Progenitor cell of endocrine pancreas (in vitro differentiated cells): ENCODE measurements around the gene UTP11. TPM values are rescaled to one million over a fixed set of nuclear protein-coding genes. Genes with fewer than 3 reads are reported as not detected.

ENCODE experiments used
- DNase-seq: peaks from one replicate; pipeline ENCODE4 v3.0.0; 2021; ENCODE audit warnings: low spot score; ENCODE audit not compliant: unreplicated experiment
- H3K27ac Mint-ChIP-seq: 2 replicates; pipeline ENCODE4 v1.8.0; 2021; ENCODE audit warnings: mild to moderate bottlenecking, moderate library complexity, mixed read lengths
- H3K27me3 Mint-ChIP-seq: 2 replicates; pipeline ENCODE4 v1.8.0; 2021; ENCODE audit warnings: mixed read lengths
- H3K36me3 Mint-ChIP-seq: 2 replicates; pipeline ENCODE4 v1.8.0; 2022; ENCODE audit warnings: mixed read lengths; ENCODE audit not compliant: insufficient read depth
- H3K4me1 Mint-ChIP-seq: 2 replicates; pipeline ENCODE4 v1.8.0; 2021; ENCODE audit warnings: low read depth, mixed read lengths
- H3K4me3 Mint-ChIP-seq: 2 replicates; pipeline ENCODE4 v1.8.0; 2021; ENCODE audit warnings: low read depth, mild to moderate bottlenecking, moderate library complexity, mixed read lengths
- H3K9me3 Mint-ChIP-seq: 2 replicates; pipeline ENCODE4 v1.8.0; 2021; ENCODE audit warnings: low read depth, mixed read lengths
- total RNA-seq: library from RNA; stranded (reverse); gene quantifications from 2 replicates; pipeline ENCODE4 v1.2.1, GENCODE V29; 2021
- TF ChIP-seq, protein P1 (sequence below): fragments of 200-600 bp; sonication (generic); IDR thresholded peaks from one replicate; pipeline ENCODE4 v1.5.0; 2021; ENCODE audit warnings: antibody characterized with exemption, mild to moderate bottlenecking; ENCODE audit not compliant: unreplicated experiment

The UTP11 gene
- total RNA-seq, 1 donor from 2014 or later = 23.8 TPM

DNA sequence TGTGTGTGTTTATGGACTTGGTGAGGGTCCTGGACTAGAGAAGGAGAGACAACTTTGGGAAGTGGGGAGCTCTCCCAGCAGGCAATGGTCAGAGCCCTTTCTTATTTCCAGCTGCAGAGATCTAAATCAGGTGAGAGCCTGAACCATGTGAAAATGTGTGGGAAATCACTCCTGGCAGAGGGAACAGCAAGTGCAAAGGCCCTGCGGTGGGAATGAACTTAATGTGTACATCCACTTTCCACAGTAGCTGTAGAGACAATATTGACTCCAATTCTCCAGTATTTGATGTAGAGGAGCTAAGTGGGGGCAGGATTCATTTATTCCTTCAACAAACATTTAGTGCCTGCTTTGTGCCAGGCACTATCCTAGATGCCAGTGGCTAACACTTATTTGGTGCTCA is 48.8 kb downstream of the UTP11 start:
- Mint-ChIP-seq H3K4me3 (no peak overlapping the region), H3K27me3 (peaks cover 25% of the 10 kb centered on the region), H3K9me3 (no peaks in the 10 kb centered on the region), H3K27ac (no peak overlapping the region), H3K4me1 (no peaks in the 10 kb centered on the region), H3K36me3 (no peaks in the 10 kb centered on the region)
- DNase-seq = no peak
- TF ChIP-seq, protein P1, sequence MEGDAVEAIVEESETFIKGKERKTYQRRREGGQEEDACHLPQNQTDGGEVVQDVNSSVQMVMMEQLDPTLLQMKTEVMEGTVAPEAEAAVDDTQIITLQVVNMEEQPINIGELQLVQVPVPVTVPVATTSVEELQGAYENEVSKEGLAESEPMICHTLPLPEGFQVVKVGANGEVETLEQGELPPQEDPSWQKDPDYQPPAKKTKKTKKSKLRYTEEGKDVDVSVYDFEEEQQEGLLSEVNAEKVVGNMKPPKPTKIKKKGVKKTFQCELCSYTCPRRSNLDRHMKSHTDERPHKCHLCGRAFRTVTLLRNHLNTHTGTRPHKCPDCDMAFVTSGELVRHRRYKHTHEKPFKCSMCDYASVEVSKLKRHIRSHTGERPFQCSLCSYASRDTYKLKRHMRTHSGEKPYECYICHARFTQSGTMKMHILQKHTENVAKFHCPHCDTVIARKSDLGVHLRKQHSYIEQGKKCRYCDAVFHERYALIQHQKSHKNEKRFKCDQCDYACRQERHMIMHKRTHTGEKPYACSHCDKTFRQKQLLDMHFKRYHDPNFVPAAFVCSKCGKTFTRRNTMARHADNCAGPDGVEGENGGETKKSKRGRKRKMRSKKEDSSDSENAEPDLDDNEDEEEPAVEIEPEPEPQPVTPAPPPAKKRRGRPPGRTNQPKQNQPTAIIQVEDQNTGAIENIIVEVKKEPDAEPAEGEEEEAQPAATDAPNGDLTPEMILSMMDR = no peak

DNA sequence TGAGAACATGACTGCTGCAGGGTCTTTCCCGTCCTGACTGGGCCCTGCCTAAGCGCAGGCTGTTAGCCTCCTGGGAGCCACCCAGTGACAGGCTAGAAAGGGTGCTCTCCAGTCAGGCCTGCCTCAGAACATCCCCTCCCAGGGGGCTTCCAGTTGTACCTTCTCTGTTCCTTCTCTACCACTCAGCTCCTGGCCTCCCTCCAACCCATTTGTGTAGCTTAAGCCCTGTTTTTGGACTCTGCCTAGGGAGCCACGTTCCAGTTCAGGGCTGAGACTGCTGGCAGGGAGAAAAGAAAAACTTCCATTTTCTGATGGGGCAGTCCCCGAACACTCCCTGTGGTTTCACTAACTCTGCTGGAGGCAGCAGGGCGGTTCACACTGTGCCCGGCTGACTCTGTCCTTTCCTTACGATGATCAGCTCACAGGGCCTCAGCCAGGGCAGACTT is 49.4 kb downstream of the UTP11 start:
- Mint-ChIP-seq H3K36me3 (no peaks in the 10 kb centered on the region), H3K4me1 (no peaks in the 10 kb centered on the region), H3K4me3 (no peak overlapping the region), H3K9me3 (no peaks in the 10 kb centered on the region), H3K27me3 (peaks cover 27% of the 10 kb centered on the region), H3K27ac (no peak overlapping the region)
- TF ChIP-seq, protein P1 = no peak
- DNase-seq = no peak

DNA sequence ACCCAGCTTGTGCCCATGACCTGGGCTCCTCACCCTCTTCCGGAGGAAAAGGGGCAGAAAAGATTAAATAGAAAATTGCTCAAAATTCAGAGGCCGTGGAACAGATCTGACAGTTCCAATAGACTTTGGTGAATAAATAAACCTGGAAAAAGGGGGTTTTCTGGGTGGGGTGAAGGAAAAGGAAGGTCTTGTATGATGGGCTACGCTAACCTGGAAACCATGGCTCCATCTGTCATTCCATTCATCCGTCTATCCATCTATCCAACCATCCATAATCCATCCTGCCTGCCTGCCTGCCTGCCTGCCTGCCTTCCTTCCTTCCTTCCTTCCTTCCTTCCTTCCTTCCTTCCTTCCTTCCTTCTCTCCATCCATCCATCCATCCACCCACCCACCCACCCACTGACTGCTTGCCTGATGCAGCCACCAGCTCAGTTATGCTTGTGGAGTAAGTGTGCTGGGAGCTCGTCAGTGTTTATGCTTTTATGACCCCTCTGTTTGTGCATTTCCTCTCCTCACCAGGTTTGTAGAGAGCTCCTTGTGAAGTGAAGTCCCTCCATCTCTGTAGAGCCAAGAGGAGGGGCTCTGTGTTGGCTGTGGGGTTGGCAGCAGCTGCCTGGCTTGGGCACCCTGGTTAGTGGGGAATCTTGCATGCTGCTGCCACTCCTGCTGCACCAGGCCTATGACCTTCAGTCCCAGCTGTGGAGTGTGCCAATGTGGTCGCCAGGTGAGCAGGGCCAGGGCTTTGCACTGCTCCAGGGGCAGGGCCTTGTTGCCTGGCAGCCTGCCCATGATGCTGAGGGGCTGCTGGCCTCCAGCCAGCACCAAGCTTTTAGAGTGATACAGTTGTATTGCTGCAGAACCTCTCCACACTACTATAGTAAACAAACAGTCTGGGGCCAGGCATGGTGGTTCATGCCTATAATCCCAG is 50.1 kb downstream of the UTP11 start:
- no peak for DNase-seq
- TF ChIP-seq, protein P1 = no peak
- Mint-ChIP-seq H3K36me3 (no peaks in the 10 kb centered on the region), H3K27me3 (peaks cover 32% of the 10 kb centered on the region), H3K9me3 (no peaks in the 10 kb centered on the region), H3K4me1 (no peaks in the 10 kb centered on the region), H3K27ac (no peak overlapping the region), H3K4me3 (no peak overlapping the region)

DNA sequence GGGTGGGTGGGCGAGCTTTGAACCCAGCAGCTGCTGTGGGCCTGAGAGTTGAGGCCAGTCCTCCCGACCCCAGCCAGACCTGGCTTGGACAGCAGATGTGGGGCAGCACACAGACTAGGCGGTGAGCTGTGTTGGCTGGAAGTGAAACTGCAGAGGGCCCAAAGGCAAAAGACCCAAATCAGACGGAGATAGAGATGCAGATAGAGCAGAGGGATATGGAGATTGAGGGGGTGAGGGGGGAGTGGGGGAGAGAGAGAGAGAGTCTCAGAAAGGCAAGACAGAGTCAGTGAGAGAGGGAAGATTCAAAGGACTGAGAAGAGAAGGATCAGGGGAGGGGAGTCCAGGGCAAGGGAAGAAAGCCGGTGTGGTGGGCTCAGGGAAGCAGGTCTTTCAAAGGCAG is 51.1 kb downstream of the UTP11 start:
- Mint-ChIP-seq H3K4me1 (no peaks in the 10 kb centered on the region), H3K4me3 (no peak overlapping the region)

DNA sequence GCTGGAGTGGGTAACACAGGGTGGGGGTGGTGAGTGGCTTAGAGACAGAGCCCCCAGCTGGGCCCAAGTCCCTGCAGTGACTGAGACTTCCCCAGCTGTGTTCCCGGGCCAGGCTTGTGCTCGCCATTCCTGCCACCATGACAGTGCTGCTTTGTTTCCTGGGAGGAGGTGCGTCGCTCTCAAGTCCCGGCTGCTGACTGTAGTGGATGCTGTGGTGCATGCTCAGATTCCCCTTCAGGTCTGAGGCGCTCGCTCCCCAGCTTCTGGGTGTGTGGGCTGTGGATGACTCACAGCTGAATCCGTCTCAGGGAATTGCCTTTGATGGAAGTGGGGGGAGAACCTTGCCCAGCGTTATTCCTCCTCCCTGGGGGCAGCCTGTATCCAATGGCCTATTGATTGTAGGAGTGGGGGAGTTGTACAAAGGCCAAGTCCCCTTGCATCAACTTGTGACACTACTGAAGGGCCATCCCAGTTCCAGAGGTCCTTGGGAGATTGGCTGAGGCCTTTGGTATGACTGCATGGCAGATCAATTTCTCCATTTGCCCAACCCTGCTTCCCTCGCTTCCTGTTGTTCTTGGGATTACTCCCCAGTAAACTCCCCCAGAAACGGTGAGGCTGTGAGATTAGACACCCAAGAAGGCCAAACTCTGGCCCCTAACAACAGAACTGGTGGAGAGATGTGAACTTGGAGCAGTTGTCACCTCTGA is 51.8 kb downstream of the UTP11 start:
- DNase-seq = no peak
- no peaks in the 10 kb centered on the region for H3K4me1 Mint-ChIP-seq
- peaks cover 32% of the 10 kb centered on the region for H3K27me3 Mint-ChIP-seq
- no peak overlapping the region for H3K27ac Mint-ChIP-seq
- TF ChIP-seq, protein P1 = no peak
- H3K4me3 Mint-ChIP-seq = no peak overlapping the region
- no peaks in the 10 kb centered on the region for H3K36me3 Mint-ChIP-seq
- no peaks in the 10 kb centered on the region for H3K9me3 Mint-ChIP-seq

More for the DNA sequence above, 51.1 kb downstream of the UTP11 start:
- no peaks in the 10 kb centered on the region for H3K9me3 Mint-ChIP-seq
- TF ChIP-seq, protein P1 = no peak
- H3K27ac Mint-ChIP-seq = no peak overlapping the region
- DNase-seq = no peak
- no peaks in the 10 kb centered on the region for H3K36me3 Mint-ChIP-seq
- H3K27me3 Mint-ChIP-seq = peaks cover 32% of the 10 kb centered on the region
